ENCODE measurements around the gene RAP1GAP2.
"Not testable (repeated sequence)": the region's sequence is repeated elsewhere in the genome, so short reads cannot be mapped to it uniquely, and the experiment has no call there.

The RAP1GAP2 gene

GRCh38 chr17:2809337-2809736 is 13.1 kb downstream of the RAP1GAP2 start:
- Histone ChIP-seq H3K27ac (ENCODE audit: low read depth in 2 of 2, low read length in 2 of 2) (no peak overlapping the region), H3K27me3 (ENCODE audit: control insufficient read depth in 2 of 2, insufficient read depth in 2 of 2, low read length in 2 of 2) (no peaks in the 10 kb centered on the region), H3K9me3 (ENCODE audit: control insufficient read depth in 2 of 2, low read length in 2 of 2) (no peaks in the 10 kb centered on the region), H3K9ac (ENCODE audit: low read depth in 1 of 2, low read length in 2 of 2) (no peak overlapping the region), H3K4me1 (ENCODE audit: control insufficient read depth in 2 of 2, insufficient read depth in 2 of 2, low read length in 2 of 2) (peaks cover 0 to 2% of the 10 kb centered on the region in 2 donors), H3K4me3 (ENCODE audit: low read length in 2 of 2) (no peak overlapping the region), H3K36me3 (ENCODE audit: control insufficient read depth in 2 of 2, insufficient read depth in 2 of 2, low read length in 2 of 2) (no peaks in the 10 kb centered on the region)

GRCh38 chr17:2814049-2814448 is 17.8 kb downstream of the RAP1GAP2 start:
- Histone ChIP-seq H3K4me1 (ENCODE audit: control insufficient read depth in 2 of 2, insufficient read depth in 2 of 2, low read length in 2 of 2) (peaks cover 6 to 8% of the 10 kb centered on the region in 2 donors), H3K9me3 (ENCODE audit: control insufficient read depth in 2 of 2, low read length in 2 of 2) (no peaks in the 10 kb centered on the region), H3K4me3 (ENCODE audit: low read length in 2 of 2) (peak overlapping the region in 1 of 2 donors; percentile 22), H3K27ac (ENCODE audit: low read depth in 2 of 2, low read length in 2 of 2) (no peak overlapping the region), H3K27me3 (ENCODE audit: control insufficient read depth in 2 of 2, insufficient read depth in 2 of 2, low read length in 2 of 2) (no peaks in the 10 kb centered on the region), H3K36me3 (ENCODE audit: control insufficient read depth in 2 of 2, insufficient read depth in 2 of 2, low read length in 2 of 2) (no peaks in the 10 kb centered on the region), H3K9ac (ENCODE audit: low read depth in 1 of 2, low read length in 2 of 2) (no peak overlapping the region)

GRCh38 chr17:2814481-2815341 is 18.5 kb downstream of the RAP1GAP2 start:
- no peak overlapping the region for H3K27ac ChIP-seq (ENCODE audit: low read depth in 2 of 2, low read length in 2 of 2)
- H3K9me3 ChIP-seq (ENCODE audit: control insufficient read depth in 2 of 2, low read length in 2 of 2) = no peaks in the 10 kb centered on the region
- no peaks in the 10 kb centered on the region for H3K36me3 ChIP-seq (ENCODE audit: control insufficient read depth in 2 of 2, insufficient read depth in 2 of 2, low read length in 2 of 2)
- no peaks in the 10 kb centered on the region for H3K27me3 ChIP-seq (ENCODE audit: control insufficient read depth in 2 of 2, insufficient read depth in 2 of 2, low read length in 2 of 2)
- no peak overlapping the region for H3K9ac ChIP-seq (ENCODE audit: low read depth in 1 of 2, low read length in 2 of 2)
- H3K4me3 ChIP-seq (ENCODE audit: low read length in 2 of 2) = peak overlapping the region; percentile 34 to 41
- H3K4me1 ChIP-seq (ENCODE audit: control insufficient read depth in 2 of 2, insufficient read depth in 2 of 2, low read length in 2 of 2) = peaks cover 6 to 8% of the 10 kb centered on the region in 2 donors

GRCh38 chr17:2815781-2816185 is 19.5 kb downstream of the RAP1GAP2 start:
- no peak overlapping the region for H3K9ac ChIP-seq (ENCODE audit: low read depth in 1 of 2, low read length in 2 of 2)
- H3K36me3 ChIP-seq (ENCODE audit: control insufficient read depth in 2 of 2, insufficient read depth in 2 of 2, low read length in 2 of 2) = no peaks in the 10 kb centered on the region
- no peaks in the 10 kb centered on the region for H3K27me3 ChIP-seq (ENCODE audit: control insufficient read depth in 2 of 2, insufficient read depth in 2 of 2, low read length in 2 of 2)
- no peak overlapping the region for H3K27ac ChIP-seq (ENCODE audit: low read depth in 2 of 2, low read length in 2 of 2)
- H3K9me3 ChIP-seq (ENCODE audit: control insufficient read depth in 2 of 2, low read length in 2 of 2) = no peaks in the 10 kb centered on the region
- H3K4me1 ChIP-seq (ENCODE audit: control insufficient read depth in 2 of 2, insufficient read depth in 2 of 2, low read length in 2 of 2) = peaks cover 6 to 8% of the 10 kb centered on the region in 2 donors
- H3K4me3 ChIP-seq (ENCODE audit: low read length in 2 of 2) = no peak overlapping the region

- H3K36me3 ChIP-seq (ENCODE audit: control insufficient read depth in 2 of 2, insufficient read depth in 2 of 2, low read length in 2 of 2) = no peaks in the 10 kb centered on the region
- H3K4me3 ChIP-seq (ENCODE audit: low read length in 2 of 2) = no peak overlapping the region
- H3K27ac ChIP-seq (ENCODE audit: low read depth in 2 of 2, low read length in 2 of 2) = no peak overlapping the region
- H3K4me1 ChIP-seq (ENCODE audit: control insufficient read depth in 2 of 2, insufficient read depth in 2 of 2, low read length in 2 of 2) = peaks cover 6 to 8% of the 10 kb centered on the region in 2 donors
- no peaks in the 10 kb centered on the region for H3K9me3 ChIP-seq (ENCODE audit: control insufficient read depth in 2 of 2, low read length in 2 of 2)
- no peak overlapping the region for H3K9ac ChIP-seq (ENCODE audit: low read depth in 1 of 2, low read length in 2 of 2)
- no peaks in the 10 kb centered on the region for H3K27me3 ChIP-seq (ENCODE audit: control insufficient read depth in 2 of 2, insufficient read depth in 2 of 2, low read length in 2 of 2)
Measured at GRCh38 chr17:2816688-2817087, 20.4 kb downstream of the RAP1GAP2 start.

- not testable (repeated sequence) for H3K9me3 ChIP-seq (ENCODE audit: control insufficient read depth in 2 of 2, low read length in 2 of 2); H3K27ac ChIP-seq (ENCODE audit: low read depth in 2 of 2, low read length in 2 of 2); H3K36me3 ChIP-seq (ENCODE audit: control insufficient read depth in 2 of 2, insufficient read depth in 2 of 2, low read length in 2 of 2); H3K4me3 ChIP-seq (ENCODE audit: low read length in 2 of 2); H3K27me3 ChIP-seq (ENCODE audit: control insufficient read depth in 2 of 2, insufficient read depth in 2 of 2, low read length in 2 of 2); H3K4me1 ChIP-seq (ENCODE audit: control insufficient read depth in 2 of 2, insufficient read depth in 2 of 2, low read length in 2 of 2); H3K9ac ChIP-seq (ENCODE audit: low read depth in 1 of 2, low read length in 2 of 2)
Measured at GRCh38 chr17:2819294-2819693, 23.1 kb downstream of the RAP1GAP2 start.

GRCh38 chr17:2819921-2820501 is 23.8 kb downstream of the RAP1GAP2 start:
- no peak overlapping the region for H3K4me3 ChIP-seq (ENCODE audit: low read length in 2 of 2)
- no peak overlapping the region for H3K9ac ChIP-seq (ENCODE audit: low read depth in 1 of 2, low read length in 2 of 2)
- no peak overlapping the region for H3K27ac ChIP-seq (ENCODE audit: low read depth in 2 of 2, low read length in 2 of 2)
- H3K4me1 ChIP-seq (ENCODE audit: control insufficient read depth in 2 of 2, insufficient read depth in 2 of 2, low read length in 2 of 2) = peaks cover 1 to 3% of the 10 kb centered on the region in 2 donors
- H3K9me3 ChIP-seq (ENCODE audit: control insufficient read depth in 2 of 2, low read length in 2 of 2) = no peaks in the 10 kb centered on the region
- H3K36me3 ChIP-seq (ENCODE audit: control insufficient read depth in 2 of 2, insufficient read depth in 2 of 2, low read length in 2 of 2) = peaks cover 0 to 2% of the 10 kb centered on the region in 2 donors
- no peaks in the 10 kb centered on the region for H3K27me3 ChIP-seq (ENCODE audit: control insufficient read depth in 2 of 2, insufficient read depth in 2 of 2, low read length in 2 of 2)

- H3K4me3 ChIP-seq (ENCODE audit: low read length in 2 of 2) = no peak overlapping the region
- H3K9ac ChIP-seq (ENCODE audit: low read depth in 1 of 2, low read length in 2 of 2) = no peak overlapping the region
- H3K4me1 ChIP-seq (ENCODE audit: control insufficient read depth in 2 of 2, insufficient read depth in 2 of 2, low read length in 2 of 2) = no peaks in the 10 kb centered on the region
- peaks cover 0 to 2% of the 10 kb centered on the region in 2 donors for H3K36me3 ChIP-seq (ENCODE audit: control insufficient read depth in 2 of 2, insufficient read depth in 2 of 2, low read length in 2 of 2)
- H3K27ac ChIP-seq (ENCODE audit: low read depth in 2 of 2, low read length in 2 of 2) = no peak overlapping the region
- no peaks in the 10 kb centered on the region for H3K27me3 ChIP-seq (ENCODE audit: control insufficient read depth in 2 of 2, insufficient read depth in 2 of 2, low read length in 2 of 2)
- H3K9me3 ChIP-seq (ENCODE audit: control insufficient read depth in 2 of 2, low read length in 2 of 2) = no peaks in the 10 kb centered on the region
Measured at GRCh38 chr17:2821868-2822267, 25.6 kb downstream of the RAP1GAP2 start.

- no peak overlapping the region for H3K4me3 ChIP-seq (ENCODE audit: low read length in 2 of 2)
- no peaks in the 10 kb centered on the region for H3K9me3 ChIP-seq (ENCODE audit: control insufficient read depth in 2 of 2, low read length in 2 of 2)
- no peak overlapping the region for H3K9ac ChIP-seq (ENCODE audit: low read depth in 1 of 2, low read length in 2 of 2)
- H3K36me3 ChIP-seq (ENCODE audit: control insufficient read depth in 2 of 2, insufficient read depth in 2 of 2, low read length in 2 of 2) = peaks cover 0 to 2% of the 10 kb centered on the region in 2 donors
- no peaks in the 10 kb centered on the region for H3K27me3 ChIP-seq (ENCODE audit: control insufficient read depth in 2 of 2, insufficient read depth in 2 of 2, low read length in 2 of 2)
- H3K4me1 ChIP-seq (ENCODE audit: control insufficient read depth in 2 of 2, insufficient read depth in 2 of 2, low read length in 2 of 2) = no peaks in the 10 kb centered on the region
- no peak overlapping the region for H3K27ac ChIP-seq (ENCODE audit: low read depth in 2 of 2, low read length in 2 of 2)
Measured at GRCh38 chr17:2822358-2822757, 26.1 kb downstream of the RAP1GAP2 start.

GRCh38 chr17:2825253-2825970 is 29.2 kb downstream of the RAP1GAP2 start:
- Histone ChIP-seq H3K9me3 (ENCODE audit: control insufficient read depth in 2 of 2, low read length in 2 of 2) (no peaks in the 10 kb centered on the region), H3K36me3 (ENCODE audit: control insufficient read depth in 2 of 2, insufficient read depth in 2 of 2, low read length in 2 of 2) (peaks cover 0 to 2% of the 10 kb centered on the region in 2 donors), H3K27ac (ENCODE audit: low read depth in 2 of 2, low read length in 2 of 2) (no peak overlapping the region), H3K4me3 (ENCODE audit: low read length in 2 of 2) (no peak overlapping the region), H3K27me3 (ENCODE audit: control insufficient read depth in 2 of 2, insufficient read depth in 2 of 2, low read length in 2 of 2) (no peaks in the 10 kb centered on the region), H3K4me1 (ENCODE audit: control insufficient read depth in 2 of 2, insufficient read depth in 2 of 2, low read length in 2 of 2) (peaks cover 0 to 2% of the 10 kb centered on the region in 2 donors), H3K9ac (ENCODE audit: low read depth in 1 of 2, low read length in 2 of 2) (no peak overlapping the region)

All from mucosa of rectum (tissue), 2 donors.